Stimulated activated naive CD8-positive, alpha-beta T cell treated with anti-CD3 and anti-CD28 coated beads, Interleukin-15, Interleukin-2, amounts not matched to agents 100 ng/mL and 50 ng/mL, for 24 hours (primary cell): ENCODE data around the gene SLC7A10.

Source experiments
- H3K27ac Mint-ChIP-seq: one replicate; pipeline ENCODE4 v1.8.0; 2021; ENCODE audit warnings: mild to moderate bottlenecking, mixed read lengths
- H3K27me3 Mint-ChIP-seq: one replicate; pipeline ENCODE4 v1.8.0; 2021; ENCODE audit warnings: mixed read lengths
- H3K36me3 Mint-ChIP-seq: one replicate; pipeline ENCODE4 v1.8.0; 2021; ENCODE audit warnings: low read depth, mixed read lengths
- H3K4me1 Mint-ChIP-seq: one replicate; pipeline ENCODE4 v1.8.0; 2021; ENCODE audit warnings: low read depth, mixed read lengths
- H3K4me3 Mint-ChIP-seq: one replicate; pipeline ENCODE4 v1.8.0; 2021; ENCODE audit warnings: mild to moderate bottlenecking, mixed read lengths
- H3K9me3 Mint-ChIP-seq: one replicate; pipeline ENCODE4 v1.8.0; 2021; ENCODE audit warnings: mixed read lengths

The SLC7A10 gene

GRCh38 chr19:33207040-33207620 lies 18.5 kb downstream of the SLC7A10 start:
- no peaks in the 10 kb centered on the region for H3K9me3 Mint-ChIP-seq
- H3K27ac Mint-ChIP-seq: no peak overlapping the region
- no peaks in the 10 kb centered on the region for H3K4me1 Mint-ChIP-seq
- no peaks in the 10 kb centered on the region for H3K36me3 Mint-ChIP-seq
- no peaks in the 10 kb centered on the region for H3K27me3 Mint-ChIP-seq
- H3K4me3 Mint-ChIP-seq: no peak overlapping the region

- H3K36me3 Mint-ChIP-seq: no peaks in the 10 kb centered on the region
- H3K27ac Mint-ChIP-seq: no peak overlapping the region
- H3K4me3 Mint-ChIP-seq: no peak overlapping the region
- H3K9me3 Mint-ChIP-seq: no peaks in the 10 kb centered on the region
- H3K4me1 Mint-ChIP-seq: no peaks in the 10 kb centered on the region
- H3K27me3 Mint-ChIP-seq: no peaks in the 10 kb centered on the region
These were observed 19.2 kb downstream of the SLC7A10 start for GRCh38 chr19:33206261-33207039.

- H3K36me3 Mint-ChIP-seq: no peaks in the 10 kb centered on the region
- H3K27me3 Mint-ChIP-seq: no peaks in the 10 kb centered on the region
- H3K4me3 Mint-ChIP-seq: no peak overlapping the region
- H3K4me1 Mint-ChIP-seq: no peaks in the 10 kb centered on the region
- no peaks in the 10 kb centered on the region for H3K9me3 Mint-ChIP-seq
- no peak overlapping the region for H3K27ac Mint-ChIP-seq
These were observed 20.0 kb downstream of the SLC7A10 start for GRCh38 chr19:33205531-33206260.

- H3K27ac Mint-ChIP-seq: no peak overlapping the region
- H3K4me1 Mint-ChIP-seq: no peaks in the 10 kb centered on the region
- H3K36me3 Mint-ChIP-seq: no peaks in the 10 kb centered on the region
- H3K27me3 Mint-ChIP-seq: no peaks in the 10 kb centered on the region
- no peak overlapping the region for H3K4me3 Mint-ChIP-seq
- H3K9me3 Mint-ChIP-seq: no peaks in the 10 kb centered on the region
These were observed 20.5 kb downstream of the SLC7A10 start for GRCh38 chr19:33205110-33205509.

GRCh38 chr19:33204136-33204973 lies 21.3 kb downstream of the SLC7A10 start:
- Mint-ChIP-seq H3K36me3 (no peaks in the 10 kb centered on the region), H3K4me3 (no peak overlapping the region), H3K27me3 (no peaks in the 10 kb centered on the region), H3K9me3 (no peaks in the 10 kb centered on the region), H3K27ac (no peak overlapping the region), H3K4me1 (peaks cover 4% of the 10 kb centered on the region)

GRCh38 chr19:33203529-33203928 lies 22.1 kb downstream of the SLC7A10 start:
- no peaks in the 10 kb centered on the region for H3K9me3 Mint-ChIP-seq
- H3K36me3 Mint-ChIP-seq: no peaks in the 10 kb centered on the region
- H3K4me1 Mint-ChIP-seq: peaks cover 4% of the 10 kb centered on the region
- H3K27me3 Mint-ChIP-seq: no peaks in the 10 kb centered on the region
- H3K4me3 Mint-ChIP-seq: no peak overlapping the region
- H3K27ac Mint-ChIP-seq: no peak overlapping the region

- Mint-ChIP-seq H3K36me3 (no peaks in the 10 kb centered on the region), H3K4me1 (peaks cover 4% of the 10 kb centered on the region), H3K9me3 (no peaks in the 10 kb centered on the region), H3K4me3 (no peak overlapping the region), H3K27me3 (no peaks in the 10 kb centered on the region), H3K27ac (no peak overlapping the region)
These were observed 22.8 kb downstream of the SLC7A10 start for GRCh38 chr19:33202546-33203507.

GRCh38 chr19:33201886-33202545 lies 23.6 kb downstream of the SLC7A10 start:
- H3K36me3 Mint-ChIP-seq: no peaks in the 10 kb centered on the region
- no peak overlapping the region for H3K27ac Mint-ChIP-seq
- H3K4me3 Mint-ChIP-seq: no peak overlapping the region
- no peaks in the 10 kb centered on the region for H3K9me3 Mint-ChIP-seq
- H3K4me1 Mint-ChIP-seq: peaks cover 4% of the 10 kb centered on the region
- no peaks in the 10 kb centered on the region for H3K27me3 Mint-ChIP-seq

GRCh38 chr19:33201473-33201872 lies 24.2 kb downstream of the SLC7A10 start:
- H3K4me1 Mint-ChIP-seq: peaks cover 4% of the 10 kb centered on the region
- no peaks in the 10 kb centered on the region for H3K36me3 Mint-ChIP-seq
- H3K27ac Mint-ChIP-seq: no peak overlapping the region
- peaks cover 4% of the 10 kb centered on the region for H3K27me3 Mint-ChIP-seq
- H3K4me3 Mint-ChIP-seq: no peak overlapping the region
- H3K9me3 Mint-ChIP-seq: no peaks in the 10 kb centered on the region

- Mint-ChIP-seq H3K36me3 (no peaks in the 10 kb centered on the region), H3K4me3 (no peak overlapping the region), H3K27me3 (peaks cover 5% of the 10 kb centered on the region), H3K4me1 (peaks cover 4% of the 10 kb centered on the region), H3K27ac (no peak overlapping the region), H3K9me3 (no peaks in the 10 kb centered on the region)
These were observed 26.0 kb downstream of the SLC7A10 start for GRCh38 chr19:33199441-33200265.

- no peak overlapping the region for H3K4me3 Mint-ChIP-seq
- H3K27ac Mint-ChIP-seq: no peak overlapping the region
- no peaks in the 10 kb centered on the region for H3K9me3 Mint-ChIP-seq
- no peaks in the 10 kb centered on the region for H3K36me3 Mint-ChIP-seq
- H3K27me3 Mint-ChIP-seq: peaks cover 12% of the 10 kb centered on the region
- peaks cover 4% of the 10 kb centered on the region for H3K4me1 Mint-ChIP-seq
These were observed 27.5 kb downstream of the SLC7A10 start for GRCh38 chr19:33198169-33198568.

- Mint-ChIP-seq H3K4me3 (no peak overlapping the region), H3K36me3 (no peaks in the 10 kb centered on the region), H3K27me3 (peaks cover 17% of the 10 kb centered on the region), H3K4me1 (peaks cover 4% of the 10 kb centered on the region), H3K27ac (no peak overlapping the region), H3K9me3 (no peaks in the 10 kb centered on the region)
These were observed 28.1 kb downstream of the SLC7A10 start for GRCh38 chr19:33197591-33198000.
